ENCODE measurements around the gene B4GALNT4.

- TF ChIP-seq EZH2phosphoT487 (IDR thresholded peaks at IDR 0.05) (no peak), CTCF (IDR thresholded peaks at IDR 0.05) (no peak)
These were observed 4.6 kb downstream of the B4GALNT4 start for GRCh38 chr11:373716-374551.

Measured in neural progenitor cell (in vitro differentiated cells).